HepG2 (cell line): Measurements from ENCODE around the gene SIGLEC6. TPM values are rescaled to one million over a fixed set of nuclear protein-coding genes. Genes with fewer than 3 reads are reported as not detected.

Experiments used
- ATAC-seq: fragments of 200-7000 bp; cut with Tn5 transposase; 3 replicates; pipeline ENCODE4 v1.9.1; 2020; ENCODE audit warnings: mild to moderate bottlenecking, moderate library complexity
- BruUV-seq: library from RNA; stranded (reverse); fragments of 400-500 nt; replicated peaks from 2 replicates; lab custom pipeline; 2021; lab: Mats Ljungman, UMichigan
- CTCF ChIA-PET: fragments of 300-600 bp; formaldehyde crosslinking; extraction: SDS; loops from one replicate; lab custom pipeline; 2021; ENCODE audit warnings: low total read pairs, inconsistent platforms, low intra/inter-chr PET ratio; lab: Yijun Ruan, JAX
- POLR2A ChIA-PET: fragments of 350-600 bp; sonication (Branson Sonifier 250); formaldehyde crosslinking; loops from one replicate; lab custom pipeline; 2020; ENCODE audit warnings: antibody characterized with exemption, inconsistent platforms; lab: Yijun Ruan, JAX
- DNase-seq: peaks from one replicate; pipeline ENCODE4 v3.0.0-alpha.2; 2015; ENCODE audit warnings: low spot score
- FAIRE-seq: peaks from 3 replicates; lab custom pipeline; 2011; peaks lifted over from hg19 to GRCh38; lab: Jason Lieb, UNC
- H2AFZ ChIP-seq: one replicate; pipeline ENCODE4 v1.6.1; 2011; ENCODE audit warnings: low read length, inconsistent platforms
- H3K27ac ChIP-seq: fragments of 300-600 bp; 3 replicates; pipeline ENCODE4 v1.8.0; 2011; ENCODE audit warnings: mixed run types, mild to moderate bottlenecking, mixed read lengths, low read length, inconsistent platforms; ENCODE audit not compliant: insufficient read depth; ENCODE audit errors: extremely low read length
- H3K27me3 ChIP-seq, 2 experiments: fragments of 200-600 bp in 1 of 2; 2 replicates in 1 of 2; 3 replicates in 1 of 2; pipeline versions ENCODE4 v1.6.0 to v1.8.0; 2011; ENCODE audit warnings: low read length in 2 of 2, mild to moderate bottlenecking in 2 of 2, moderate library complexity in 2 of 2, inconsistent platforms in 1 of 2; ENCODE audit not compliant: insufficient read depth in 2 of 2, control insufficient read depth in 1 of 2
- H3K36me3 ChIP-seq, 2 experiments: fragments of 200-600 bp in 1 of 2; replicated peaks in 1 of 2; 2 replicates in 1 of 2; 3 replicates in 1 of 2; pipeline versions ENCODE4 v1.5.1 to v1.8.0; 2011; ENCODE audit warnings: low read length in 2 of 2, inconsistent platforms in 1 of 2; ENCODE audit not compliant: insufficient read depth in 2 of 2, control insufficient read depth in 1 of 2
- H3K4me1 ChIP-seq: 2 replicates; pipeline ENCODE4 v1.5.1; 2012; ENCODE audit warnings: low read length, inconsistent platforms; ENCODE audit not compliant: insufficient read depth
- H3K4me2 ChIP-seq: 2 replicates; pipeline ENCODE4 v1.6.0; 2011; ENCODE audit warnings: low read depth, low read length, inconsistent platforms
- H3K4me3 ChIP-seq, 3 experiments: fragments of 200-600 bp in 1 of 3; sonication (generic), shearing (Covaris generic) in 1 of 3; replicated peaks in 1 of 3; 2 replicates each; pipeline ENCODE4 v1.5.1; 2011 to 2016; ENCODE audit warnings: low read length in 3 of 3, inconsistent platforms in 2 of 3, low read depth in 2 of 3, mild to moderate bottlenecking in 2 of 3, control low read depth in 1 of 3, mixed read lengths in 1 of 3; ENCODE audit not compliant: insufficient read depth in 1 of 3
- H3K79me2 ChIP-seq: one replicate; pipeline ENCODE4 v1.6.1; 2011; ENCODE audit warnings: low read length, inconsistent platforms; ENCODE audit not compliant: insufficient read depth
- H3K9ac ChIP-seq: 2 replicates; pipeline ENCODE4 v1.6.0; 2011; ENCODE audit warnings: mild to moderate bottlenecking, low read depth, low read length, inconsistent platforms; ENCODE audit not compliant: insufficient read depth
- H3K9me3 ChIP-seq: 2 replicates; pipeline ENCODE4 v1.5.1; 2012; ENCODE audit warnings: mild to moderate bottlenecking, low read length
- H4K20me1 ChIP-seq: 2 replicates; pipeline ENCODE4 v1.6.0; 2011; ENCODE audit warnings: inconsistent platforms, mild to moderate bottlenecking, low read length, moderate library complexity; ENCODE audit not compliant: insufficient read depth
- FOXC1 ChIP-seq: sonication (generic); formaldehyde crosslinking; IDR thresholded peaks from 2 replicates; pipeline ENCODE4 v1.8.0; 2022; ENCODE audit warnings: mild to moderate bottlenecking, missing genetic modification reagents, borderline replicate concordance
- MED13 ChIP-seq: sonication (generic); formaldehyde crosslinking; IDR thresholded peaks from 2 replicates; pipeline ENCODE4 v1.5.0; 2020; ENCODE audit warnings: missing genetic modification reagents
- PLRG1 ChIP-seq: fragments of 450-650 bp; conservative IDR thresholded peaks from 2 replicates; pipeline ENCODE4 v1.6.1; 2016
- SETDB1 ChIP-seq: sonication (generic); formaldehyde crosslinking; IDR thresholded peaks from 2 replicates; pipeline ENCODE4 v1.5.1; 2020; ENCODE audit warnings: missing genetic modification reagents, mild to moderate bottlenecking, borderline replicate concordance
- SKIL ChIP-seq: sonication (generic); formaldehyde crosslinking; IDR thresholded peaks from 2 replicates; pipeline ENCODE4 v1.8.0; 2022; ENCODE audit warnings: missing genetic modification reagents, mild to moderate bottlenecking, moderate library complexity, borderline replicate concordance
- STAG1 ChIP-seq: sonication (generic); formaldehyde crosslinking; IDR thresholded peaks from 2 replicates; pipeline ENCODE4 v1.4.0; 2020; ENCODE audit warnings: missing genetic modification reagents
- TEAD3 ChIP-seq: optimal IDR thresholded peaks from 2 replicates; pipeline ENCODE3; 2016; ENCODE audit warnings: borderline replicate concordance
- TRIM24 ChIP-seq: sonication (generic); formaldehyde crosslinking; IDR thresholded peaks from 2 replicates; pipeline ENCODE4 v1.8.0; 2022; ENCODE audit warnings: mild to moderate bottlenecking, missing genetic modification reagents
- ZBTB1 ChIP-seq: sonication (generic); formaldehyde crosslinking; IDR thresholded peaks from 2 replicates; pipeline ENCODE4 v1.4.0; 2020; ENCODE audit warnings: missing genetic modification reagents, borderline replicate concordance
- ZNF274 ChIP-seq: sonication (generic); formaldehyde crosslinking; IDR thresholded peaks from 2 replicates; pipeline ENCODE4 v1.5.1; 2020; ENCODE audit warnings: mild to moderate bottlenecking, missing genetic modification reagents
- ZNF572 ChIP-seq: sonication (generic); formaldehyde crosslinking; IDR thresholded peaks from 2 replicates; pipeline ENCODE4 v1.5.1; 2020; ENCODE audit warnings: mild to moderate bottlenecking, missing genetic modification reagents
- ZNF776 ChIP-seq: sonication (generic); formaldehyde crosslinking; IDR thresholded peaks from 2 replicates; pipeline ENCODE4 v1.4.0; 2020; ENCODE audit warnings: mild to moderate bottlenecking, missing genetic modification reagents
- WGBS: methylation state at CpG from one replicate; pipeline ENCODE4 v1.1.6; 2017; ENCODE audit warnings: low lambda C conversion rate; 5-methylcytosine and 5-hydroxymethylcytosine counted together
- in situ Hi-C: cut with HindIII; loops from 2 replicates; pipeline ENCODE4 v1.10.0; 2017; ENCODE audit warnings: low pct_unique_long_range_greater_than_20kb; ENCODE audit not compliant: extremely low pct_ligation_motif_present
- intact Hi-C: fragments of 100-400 bp; cut with micrococcal nuclease; formaldehyde crosslinking; loops from one replicate; pipeline ENCODE4 v1.10.0; 2022; ENCODE audit not compliant: unreplicated experiment
- polyA plus RNA-seq, 8 experiments: library from polyadenylated mRNA; depleted of rRNA in 3 of 8; stranded (reverse) in 7 of 8; unstranded in 1 of 8; fragments of >200 nt; fragmentation: Illumina TruSeq in 4 of 8; extraction: Trizol in 4 of 8; gene quantifications; 2 replicates each; pipeline versions ENCODE4 v1.2.1 to v1.2.3, GENCODE V29; 2011 to 2016; ENCODE audit warnings: low read depth in 4 of 8, missing spikeins in 1 of 8, mixed read lengths in 1 of 8; ENCODE audit not compliant: insufficient read depth in 1 of 8
- total RNA-seq, 5 experiments: library from RNA; depleted of rRNA; stranded (reverse); fragments of >200 nt; fragmentation: Illumina TruSeq; extraction: Trizol; gene quantifications; 2 replicates each; pipeline ENCODE4 v1.2.3, GENCODE V29; 2016; ENCODE audit warnings: low read depth in 1 of 5
- TF ChIP-seq, protein P1 (sequence below): sonication (generic); formaldehyde crosslinking; IDR thresholded peaks from 2 replicates; pipeline ENCODE4 v1.4.0; 2020; ENCODE audit warnings: mild to moderate bottlenecking, missing genetic modification reagents
- TF ChIP-seq, protein P2 (sequence below): sonication (generic); formaldehyde crosslinking; IDR thresholded peaks from 2 replicates; pipeline ENCODE4 v1.5.0; 2020; ENCODE audit warnings: mild to moderate bottlenecking, missing genetic modification reagents
- TF ChIP-seq, protein P3 (sequence below): sonication (generic); formaldehyde crosslinking; IDR thresholded peaks from 2 replicates; pipeline ENCODE4 v1.9.0; 2022; ENCODE audit warnings: missing genetic modification reagents, mild to moderate bottlenecking, borderline replicate concordance

The SIGLEC6 gene
- total and polyA plus RNA-seq, 2 of the 13 experiments (the other 11 are each of a cell fraction or from before 2014, with no cell fraction given), result not detected

DNA sequence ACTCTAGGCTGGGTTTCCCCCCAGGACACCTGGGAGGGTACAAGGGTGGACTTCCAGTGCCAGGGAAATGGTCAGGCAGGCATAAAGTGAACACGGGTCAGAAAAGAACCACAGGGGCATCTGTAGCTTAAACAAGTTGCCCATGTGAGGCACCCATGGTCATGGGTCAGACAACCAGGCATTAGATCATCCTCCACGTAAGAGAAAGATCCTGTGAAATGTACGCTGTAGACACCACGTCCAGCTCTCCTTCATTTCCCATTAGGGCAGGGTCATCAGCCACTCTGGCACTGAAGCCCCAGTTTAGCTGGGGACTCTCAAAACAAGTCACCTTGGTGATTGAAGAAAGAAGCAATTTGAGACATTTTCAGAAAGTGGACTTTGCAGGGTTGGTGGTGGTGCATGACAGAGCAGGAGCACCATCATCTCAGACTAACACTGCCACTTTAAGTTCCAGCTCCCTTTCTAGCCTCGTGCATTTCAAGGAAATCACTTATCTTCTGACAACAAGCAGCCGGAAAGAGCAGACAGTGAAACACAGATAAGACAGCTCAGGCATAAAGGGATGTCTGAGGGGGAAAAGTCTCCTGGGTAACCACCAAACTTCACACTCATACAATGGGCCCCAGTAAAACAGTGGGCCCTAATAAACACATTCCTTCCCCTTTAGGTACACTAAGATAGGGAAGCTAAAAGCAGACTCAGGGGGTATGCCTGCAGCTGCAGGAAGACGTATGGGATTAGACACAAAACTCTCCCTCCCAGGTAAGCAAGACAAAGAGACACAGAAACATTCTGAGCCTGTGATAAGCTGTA is 16.1 kb upstream of the SIGLEC6 start (continued):
- TF ChIP-seq SKIL (CRISPR knock-in tag), result no peak
- no peak for TF ChIP-seq STAG1 (CRISPR knock-in tag)
- TF ChIP-seq ZNF572, result no peak
- no peak for TF ChIP-seq ZNF274 (CRISPR knock-in tag)
- no peak for TF ChIP-seq FOXC1 (CRISPR knock-in tag)

GRCh38 chr19:51546650-51547396 is 15.4 kb upstream of the SIGLEC6 start:
- Histone ChIP-seq H3K4me1 (no peaks in the 10 kb centered on the region), H3K36me3 (no peaks in the 10 kb centered on the region), H3K27me3 (no peaks in the 10 kb centered on the region; a peak in 2 of 5 replicates), H3K9ac (no peak overlapping the region), H3K4me2 (no peak overlapping the region), H4K20me1 (peaks cover 3% of the 10 kb centered on the region; the same call in 1 of the 2 replicates), H3K4me3 (no peak overlapping the region), H2AFZ (no peak overlapping the region), H3K79me2 (no peaks in the 10 kb centered on the region), H3K9me3 (no peaks in the 10 kb centered on the region), H3K27ac (no peak overlapping the region)
- 20% methylated on average over 10 of the region's 10 CpGs for WGBS
- intact Hi-C loops, result no loop called here
- in situ Hi-C loops, result no loop called here
- ATAC-seq, result no peak
- no TSS peak for BruUV-seq
- ChIA-PET CTCF (no interaction called here), POLR2A (no interaction called here)
- no peak for DNase-seq
- FAIRE-seq, result no peak
- no peak for TF ChIP-seq PLRG1
- no peak for TF ChIP-seq ZNF776 (CRISPR knock-in tag)
- TF ChIP-seq, protein P1, sequence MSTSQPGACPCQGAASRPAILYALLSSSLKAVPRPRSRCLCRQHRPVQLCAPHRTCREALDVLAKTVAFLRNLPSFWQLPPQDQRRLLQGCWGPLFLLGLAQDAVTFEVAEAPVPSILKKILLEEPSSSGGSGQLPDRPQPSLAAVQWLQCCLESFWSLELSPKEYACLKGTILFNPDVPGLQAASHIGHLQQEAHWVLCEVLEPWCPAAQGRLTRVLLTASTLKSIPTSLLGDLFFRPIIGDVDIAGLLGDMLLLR (CRISPR knock-in tag), result no peak
- TF ChIP-seq, protein P2, sequence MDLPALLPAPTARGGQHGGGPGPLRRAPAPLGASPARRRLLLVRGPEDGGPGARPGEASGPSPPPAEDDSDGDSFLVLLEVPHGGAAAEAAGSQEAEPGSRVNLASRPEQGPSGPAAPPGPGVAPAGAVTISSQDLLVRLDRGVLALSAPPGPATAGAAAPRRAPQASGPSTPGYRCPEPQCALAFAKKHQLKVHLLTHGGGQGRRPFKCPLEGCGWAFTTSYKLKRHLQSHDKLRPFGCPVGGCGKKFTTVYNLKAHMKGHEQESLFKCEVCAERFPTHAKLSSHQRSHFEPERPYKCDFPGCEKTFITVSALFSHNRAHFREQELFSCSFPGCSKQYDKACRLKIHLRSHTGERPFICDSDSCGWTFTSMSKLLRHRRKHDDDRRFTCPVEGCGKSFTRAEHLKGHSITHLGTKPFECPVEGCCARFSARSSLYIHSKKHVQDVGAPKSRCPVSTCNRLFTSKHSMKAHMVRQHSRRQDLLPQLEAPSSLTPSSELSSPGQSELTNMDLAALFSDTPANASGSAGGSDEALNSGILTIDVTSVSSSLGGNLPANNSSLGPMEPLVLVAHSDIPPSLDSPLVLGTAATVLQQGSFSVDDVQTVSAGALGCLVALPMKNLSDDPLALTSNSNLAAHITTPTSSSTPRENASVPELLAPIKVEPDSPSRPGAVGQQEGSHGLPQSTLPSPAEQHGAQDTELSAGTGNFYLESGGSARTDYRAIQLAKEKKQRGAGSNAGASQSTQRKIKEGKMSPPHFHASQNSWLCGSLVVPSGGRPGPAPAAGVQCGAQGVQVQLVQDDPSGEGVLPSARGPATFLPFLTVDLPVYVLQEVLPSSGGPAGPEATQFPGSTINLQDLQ (CRISPR knock-in tag), result no peak
- no peak for TF ChIP-seq TRIM24 (CRISPR knock-in tag)
- TF ChIP-seq TEAD3 (CRISPR knock-in tag), result no peak
- TF ChIP-seq ZBTB1 (CRISPR knock-in tag), result no peak
- TF ChIP-seq, protein P3, sequence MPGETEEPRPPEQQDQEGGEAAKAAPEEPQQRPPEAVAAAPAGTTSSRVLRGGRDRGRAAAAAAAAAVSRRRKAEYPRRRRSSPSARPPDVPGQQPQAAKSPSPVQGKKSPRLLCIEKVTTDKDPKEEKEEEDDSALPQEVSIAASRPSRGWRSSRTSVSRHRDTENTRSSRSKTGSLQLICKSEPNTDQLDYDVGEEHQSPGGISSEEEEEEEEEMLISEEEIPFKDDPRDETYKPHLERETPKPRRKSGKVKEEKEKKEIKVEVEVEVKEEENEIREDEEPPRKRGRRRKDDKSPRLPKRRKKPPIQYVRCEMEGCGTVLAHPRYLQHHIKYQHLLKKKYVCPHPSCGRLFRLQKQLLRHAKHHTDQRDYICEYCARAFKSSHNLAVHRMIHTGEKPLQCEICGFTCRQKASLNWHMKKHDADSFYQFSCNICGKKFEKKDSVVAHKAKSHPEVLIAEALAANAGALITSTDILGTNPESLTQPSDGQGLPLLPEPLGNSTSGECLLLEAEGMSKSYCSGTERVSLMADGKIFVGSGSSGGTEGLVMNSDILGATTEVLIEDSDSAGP (CRISPR knock-in tag), result no peak
- TF ChIP-seq SETDB1 (CRISPR knock-in tag), result no peak
- TF ChIP-seq MED13 (CRISPR knock-in tag), result no peak
